H9 (cell line): ENCODE measurements around the gene PLK1. TPM values are rescaled to one million over a fixed set of nuclear protein-coding genes. Genes with fewer than 3 reads are reported as not detected.

Experiments
- DNase-seq: peaks from one replicate; pipeline ENCODE4 v3.0.0-alpha.2; 2017
- H2AFZ ChIP-seq: one replicate; pipeline ENCODE4 v1.6.1; 2013; ENCODE audit warnings: mild to moderate bottlenecking, low read length, control low read depth, moderate library complexity
- H2AK5ac ChIP-seq: 2 replicates; pipeline ENCODE4 v1.6.1; 2013; ENCODE audit warnings: low read length, control low read depth, mixed read lengths; ENCODE audit not compliant: insufficient read length
- H2BK120ac ChIP-seq: one replicate; pipeline ENCODE4 v1.6.1; 2013; ENCODE audit warnings: low read depth, mild to moderate bottlenecking, low read length, control low read depth, inconsistent platforms; ENCODE audit not compliant: poor library complexity, severe bottlenecking
- H2BK12ac ChIP-seq: 2 replicates; pipeline ENCODE4 v1.6.1; 2013; ENCODE audit warnings: low read length, control low read depth, mixed read lengths, low read depth; ENCODE audit not compliant: insufficient read length
- H2BK15ac ChIP-seq: 2 replicates; pipeline ENCODE4 v1.6.1; 2013; ENCODE audit warnings: low read depth, low read length, control low read depth
- H2BK20ac ChIP-seq: one replicate; pipeline ENCODE4 v1.6.1; 2013; ENCODE audit warnings: low read depth, mild to moderate bottlenecking, low read length, control low read depth, inconsistent platforms; ENCODE audit not compliant: poor library complexity, severe bottlenecking
- H2BK5ac ChIP-seq: 2 replicates; pipeline ENCODE4 v1.6.1; 2013; ENCODE audit warnings: low read length, control low read depth, mixed read lengths; ENCODE audit not compliant: insufficient read length
- H3K14ac ChIP-seq: 2 replicates; pipeline ENCODE4 v1.6.1; 2013; ENCODE audit warnings: low read length, control low read depth; ENCODE audit not compliant: insufficient read depth
- H3K18ac ChIP-seq: 2 replicates; pipeline ENCODE4 v1.6.1; 2013; ENCODE audit warnings: low read depth, mild to moderate bottlenecking, mixed read lengths, low read length, control low read depth; ENCODE audit not compliant: insufficient read length
- H3K23ac ChIP-seq: 2 replicates; pipeline ENCODE4 v1.6.1; 2013; ENCODE audit warnings: low read length, control low read depth, mixed read lengths, low read depth; ENCODE audit not compliant: insufficient read length
- H3K23me2 ChIP-seq: 2 replicates; pipeline ENCODE4 v1.6.1; 2013; ENCODE audit warnings: low read depth, mild to moderate bottlenecking, mixed read lengths, low read length, control low read depth; ENCODE audit not compliant: insufficient read length, poor library complexity, severe bottlenecking
- H3K27ac ChIP-seq: 2 replicates; pipeline ENCODE4 v1.5.1; 2013; ENCODE audit warnings: low read length, control low read depth, mixed read lengths, low read depth; ENCODE audit not compliant: insufficient read length
- H3K27me3 ChIP-seq: 2 replicates; pipeline ENCODE4 v1.6.1; 2013; ENCODE audit warnings: low read length, control low read depth, inconsistent platforms; ENCODE audit not compliant: insufficient read depth
- H3K4ac ChIP-seq: 2 replicates; pipeline ENCODE4 v1.6.1; 2013; ENCODE audit warnings: low read depth, mild to moderate bottlenecking, control low read depth, inconsistent platforms, low read length, moderate library complexity
- H3K4me1 ChIP-seq: 2 replicates; pipeline ENCODE4 v1.6.1; 2013; ENCODE audit warnings: low read length, control low read depth, inconsistent platforms; ENCODE audit not compliant: insufficient read depth
- H3K4me2 ChIP-seq: 2 replicates; pipeline ENCODE4 v1.6.1; 2013; ENCODE audit warnings: low read length, control low read depth, mixed read lengths; ENCODE audit not compliant: insufficient read length, insufficient read depth
- H3K56ac ChIP-seq: 2 replicates; pipeline ENCODE4 v1.6.1; 2013; ENCODE audit warnings: low read depth, mild to moderate bottlenecking, mixed read lengths, low read length, control low read depth; ENCODE audit not compliant: insufficient read length
- H3K79me1 ChIP-seq: 2 replicates; pipeline ENCODE4 v1.6.1; 2013; ENCODE audit warnings: low read depth, mild to moderate bottlenecking, moderate library complexity, low read length, control low read depth, inconsistent platforms; ENCODE audit not compliant: insufficient read depth, poor library complexity, severe bottlenecking
- H3K79me2 ChIP-seq: 2 replicates; pipeline ENCODE4 v1.6.1; 2013; ENCODE audit warnings: low read length, control low read depth, inconsistent platforms; ENCODE audit not compliant: insufficient read depth
- H3K9ac ChIP-seq: 2 replicates; pipeline ENCODE4 v1.6.1; 2013; ENCODE audit warnings: low read length, control low read depth, mixed read lengths; ENCODE audit not compliant: insufficient read length; ENCODE audit errors: extremely low read depth
- H3K9me3 ChIP-seq: one replicate; pipeline ENCODE4 v1.6.1; 2013; ENCODE audit warnings: low read depth, low read length, inconsistent platforms; ENCODE audit not compliant: control insufficient read depth
- H3T11ph ChIP-seq: one replicate; pipeline ENCODE4 v1.6.1; 2013; ENCODE audit warnings: mild to moderate bottlenecking, low read length, control low read depth, inconsistent platforms
- H4K20me1 ChIP-seq: one replicate; pipeline ENCODE4 v1.6.1; 2013; ENCODE audit not compliant: control insufficient read depth, insufficient read length, insufficient read depth
- H4K5ac ChIP-seq: 2 replicates; pipeline ENCODE4 v1.6.1; 2013; ENCODE audit warnings: low read depth, mild to moderate bottlenecking, mixed read lengths, low read length, control low read depth; ENCODE audit not compliant: insufficient read length
- H4K8ac ChIP-seq: replicated peaks from 2 replicates; pipeline ENCODE4 v1.6.1; 2013; ENCODE audit warnings: low read length, control low read depth, mixed read lengths, low read depth; ENCODE audit not compliant: insufficient read length
- H4K91ac ChIP-seq: 2 replicates; pipeline ENCODE4 v1.6.1; 2013; ENCODE audit warnings: low read depth, mild to moderate bottlenecking, moderate library complexity, mixed read lengths, low read length, control low read depth; ENCODE audit not compliant: insufficient read length
- H3K27ac Mint-ChIP-seq, 3 experiments: 2 replicates in 2 of 3; 3 replicates in 1 of 3; pipeline ENCODE4 v1.8.0; 2020 to 2021; ENCODE audit warnings: mixed read lengths in 3 of 3, mild to moderate bottlenecking in 1 of 3, moderate library complexity in 1 of 3
- H3K27me3 Mint-ChIP-seq: 2 replicates; pipeline ENCODE4 v1.8.0; 2021; ENCODE audit warnings: low read depth, mild to moderate bottlenecking, moderate library complexity, mixed read lengths
- H3K36me3 Mint-ChIP-seq, 3 experiments: 2 replicates in 2 of 3; 3 replicates in 1 of 3; pipeline ENCODE4 v1.8.0; 2020 to 2021; ENCODE audit warnings: low read depth in 3 of 3, mixed read lengths in 3 of 3; ENCODE audit not compliant: insufficient read depth in 1 of 3
- H3K4me1 Mint-ChIP-seq, 2 experiments: 2 replicates each; pipeline ENCODE4 v1.8.0; 2020; ENCODE audit warnings: mixed read lengths in 2 of 2
- H3K4me3 Mint-ChIP-seq, 2 experiments: 2 replicates in 1 of 2; 3 replicates in 1 of 2; pipeline ENCODE4 v1.8.0; 2020 to 2021; ENCODE audit warnings: mild to moderate bottlenecking in 2 of 2, mixed read lengths in 2 of 2, moderate library complexity in 1 of 2
- H3K9me3 Mint-ChIP-seq, 2 experiments: 2 replicates in 1 of 2; 3 replicates in 1 of 2; pipeline ENCODE4 v1.8.0; 2020; ENCODE audit warnings: mild to moderate bottlenecking in 2 of 2, mixed read lengths in 2 of 2, moderate library complexity in 1 of 2
- CTCF ChIP-seq: fragments of 200-600 bp; sonication (generic); conservative IDR thresholded peaks from 3 replicates; pipeline ENCODE4 v1.8.0; 2021; ENCODE audit warnings: antibody characterized with exemption, mild to moderate bottlenecking
- WGBS: extraction: QIAGEN DNeasy Blood & Tissue Kit; methylation state at CpG from one replicate; pipeline ENCODE4 v1.1.7; 2013; ENCODE audit warnings: missing lambda C conversion rate, low lambda C conversion rate, mixed read lengths; ENCODE audit not compliant: insufficient read length; ENCODE audit errors: extremely low coverage; 5-methylcytosine and 5-hydroxymethylcytosine counted together
- total RNA-seq: library from RNA; stranded (reverse); gene quantifications from 2 replicates; pipeline ENCODE4 v1.2.1, GENCODE V29; 2021

The PLK1 gene
- total RNA-seq, 1 experiment from 2014 or later, result 140 TPM

DNA sequence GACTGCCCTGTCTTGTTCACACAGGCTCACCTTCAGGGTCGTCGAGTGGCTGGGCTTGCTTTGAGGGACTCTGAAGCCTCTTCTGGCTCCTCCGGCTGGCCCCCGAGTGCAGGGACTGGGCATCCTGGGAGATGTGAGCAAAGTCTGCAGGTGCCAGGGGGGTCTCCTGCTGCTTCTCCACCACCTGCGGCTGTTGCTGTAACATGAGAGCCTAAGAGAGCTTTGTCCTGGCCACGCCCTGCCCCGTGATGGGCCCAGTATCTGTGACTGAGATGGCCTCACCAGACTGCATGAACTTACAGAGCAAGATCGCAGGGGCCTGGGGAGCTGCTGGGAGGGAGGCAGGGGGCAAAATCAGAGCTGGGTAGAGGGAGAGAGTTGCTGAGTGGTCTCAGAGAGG lies 21.8 kb downstream of the PLK1 start:
- Histone ChIP-seq H3T11ph (no peak overlapping the region), H3K4me2 (peak overlapping the region; percentile 9), H3K9ac (no peak overlapping the region), H2BK20ac (no peak overlapping the region), H3K27me3 (no peaks in the 10 kb centered on the region), H2AFZ (no peak overlapping the region), H4K5ac (no peak overlapping the region), H3K9me3 (no peaks in the 10 kb centered on the region), H2BK15ac (no peak overlapping the region), H3K79me1 (no peaks in the 10 kb centered on the region), H3K23me2 (no peaks in the 10 kb centered on the region), H3K23ac (no peak overlapping the region), H3K27ac (no peak overlapping the region), H3K56ac (no peak overlapping the region), H4K91ac (no peak overlapping the region), H4K8ac (no peak overlapping the region), H2BK120ac (no peak overlapping the region), H3K14ac (no peak overlapping the region), H3K79me2 (no peaks in the 10 kb centered on the region), H4K20me1 (no peaks in the 10 kb centered on the region), H3K18ac (peak overlapping the region; percentile 45), H2AK5ac (no peak overlapping the region), H3K4ac (no peak overlapping the region), H2BK5ac (no peak overlapping the region), H3K4me1 (no peaks in the 10 kb centered on the region), H2BK12ac (no peak overlapping the region)
- Mint-ChIP-seq H3K27me3 (peaks cover 9% of the 10 kb centered on the region), H3K36me3 (peaks cover 4 to 12% (median 4%) of the 10 kb centered on the region in 3 experiments), H3K4me1 (peaks cover 11 to 13% of the 10 kb centered on the region in 2 experiments), H3K4me3 (peak overlapping the region in 1 of 2 experiments; percentile 35; a peak in 1 of 5 replicates), H3K9me3 (peaks cover 5 to 8% of the 10 kb centered on the region in 2 experiments), H3K27ac (peak overlapping the region; percentile 33 to 95 (median 69); a peak in 3 of 7 replicates)
- no peak for TF ChIP-seq CTCF
- WGBS, result no CpG with 5 or more reads among the region's 8 CpGs
- DNase-seq, result peak; percentile 81
